GM06990 (cell line): ENCODE data around the gene HMGXB3.

Experiments
- DNase-seq: peaks from one replicate; pipeline ENCODE4 v3.0.0-alpha.2; 2011; ENCODE audit not compliant: insufficient read length; ENCODE audit errors: extremely low read depth
- H3K27me3 ChIP-seq: replicated peaks from 2 replicates; pipeline ENCODE4 v1.6.0; 2011; ENCODE audit warnings: low read length; ENCODE audit not compliant: control insufficient read depth, insufficient read depth
- H3K36me3 ChIP-seq: 2 replicates; pipeline ENCODE4 v1.5.1; 2011; ENCODE audit warnings: low read length; ENCODE audit not compliant: control insufficient read depth, insufficient read depth
- H3K4me3 ChIP-seq: replicated peaks from 2 replicates; pipeline ENCODE4 v1.5.1; 2011; ENCODE audit warnings: low read depth, mild to moderate bottlenecking, control low read depth, low read length
- CTCF ChIP-seq: IDR thresholded peaks from 2 replicates; pipeline ENCODE4 v1.5.1; 2011; ENCODE audit warnings: low read length, control low read depth, mild to moderate bottlenecking, inconsistent platforms; ENCODE audit not compliant: insufficient read depth, poor library complexity, severe bottlenecking

HMGXB3 gene

DNA sequence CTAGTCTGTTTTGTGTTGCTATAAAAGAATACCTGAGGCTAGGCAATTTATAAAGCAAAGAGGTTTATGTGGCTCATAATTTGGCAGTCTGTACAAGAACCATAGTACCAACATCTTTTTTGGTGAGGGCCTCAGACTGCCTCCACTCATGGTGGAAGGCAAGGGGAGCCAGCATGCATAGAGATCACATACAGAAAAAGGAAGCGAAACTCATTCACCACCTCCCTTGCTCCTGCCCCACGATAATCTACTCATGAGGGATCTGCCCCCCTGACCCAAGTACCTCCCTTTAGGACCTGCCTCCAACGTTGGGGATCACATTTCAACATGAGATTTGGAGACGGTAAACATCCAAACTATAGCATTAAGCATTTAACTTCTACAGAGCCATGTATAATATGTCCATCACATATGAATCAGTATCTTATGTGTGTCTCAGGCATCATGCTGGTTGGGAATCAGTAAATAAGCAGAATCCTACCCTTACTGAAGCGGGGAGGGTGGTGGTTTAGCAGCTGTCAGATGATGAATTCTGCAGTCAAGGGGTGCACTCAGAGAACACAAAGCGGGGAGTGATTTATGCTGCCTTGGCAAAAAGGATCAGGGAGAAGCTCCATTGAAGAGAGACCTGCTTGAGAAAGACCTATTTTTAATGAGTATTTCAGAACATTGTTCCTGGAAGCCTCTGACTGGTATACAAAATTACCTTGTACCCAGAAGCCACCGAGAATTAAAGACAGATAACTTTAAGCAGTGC lies 34.8 kb downstream of the HMGXB3 start:
- no peak for TF ChIP-seq CTCF
- peaks cover 39% of the 10 kb centered on the region for H3K36me3 ChIP-seq
- no peak overlapping the region for H3K4me3 ChIP-seq
- DNase-seq, result no peak
- no peaks in the 10 kb centered on the region for H3K27me3 ChIP-seq

DNA sequence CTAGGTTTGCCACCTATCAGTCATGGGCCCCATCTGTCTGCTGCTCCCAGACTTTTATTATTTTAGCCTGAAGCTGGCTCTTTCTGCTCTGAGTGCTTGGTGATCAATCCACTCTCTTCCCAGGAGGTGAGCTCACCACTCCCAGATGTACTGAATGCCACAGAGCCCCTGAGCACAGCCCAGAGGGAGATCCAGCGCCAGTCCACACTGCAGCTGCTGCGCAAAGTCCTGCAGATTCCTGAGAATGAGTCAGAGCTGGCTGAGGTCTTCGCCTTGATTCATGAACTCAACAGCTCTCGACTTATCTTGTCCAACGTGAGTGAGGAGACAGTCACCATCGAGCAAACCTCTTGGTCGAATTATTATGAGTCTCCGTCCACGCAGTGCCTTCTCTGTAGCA lies 36.0 kb downstream of the HMGXB3 start:
- no peak for TF ChIP-seq CTCF
- no peak for DNase-seq
- Histone ChIP-seq H3K27me3 (no peaks in the 10 kb centered on the region), H3K36me3 (peaks cover 40% of the 10 kb centered on the region), H3K4me3 (no peak overlapping the region)

- no peak for DNase-seq
- H3K4me3 ChIP-seq, result no peak overlapping the region
- no peak for TF ChIP-seq CTCF
- peaks cover 37% of the 10 kb centered on the region for H3K36me3 ChIP-seq
- H3K27me3 ChIP-seq, result no peaks in the 10 kb centered on the region
Measured at GRCh38 chr5:150038547-150038946, 38.0 kb downstream of the HMGXB3 start.

DNA sequence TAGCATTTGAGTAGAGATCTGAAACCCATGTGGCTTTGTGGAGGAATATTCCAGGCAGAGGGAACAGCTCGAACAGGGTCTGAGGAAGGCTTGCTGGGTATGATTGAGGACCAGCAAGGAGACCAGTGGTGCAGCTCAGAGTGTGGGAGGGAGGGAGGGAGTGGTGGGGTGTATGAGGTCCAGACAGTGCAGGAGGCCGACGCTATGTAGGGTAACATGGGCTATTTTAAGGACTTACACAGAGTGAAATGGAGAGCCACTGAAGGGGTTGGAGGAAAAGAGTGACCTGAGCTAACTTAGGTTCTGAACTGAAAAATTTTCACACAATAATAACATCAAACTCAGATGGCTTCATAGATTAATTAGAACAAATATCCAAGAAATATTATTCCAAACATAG lies 41.9 kb downstream of the HMGXB3 start:
- no peak for DNase-seq
- no peak overlapping the region for H3K4me3 ChIP-seq
- H3K27me3 ChIP-seq, result no peaks in the 10 kb centered on the region
- no peak for TF ChIP-seq CTCF
- peaks cover 35% of the 10 kb centered on the region for H3K36me3 ChIP-seq

DNA sequence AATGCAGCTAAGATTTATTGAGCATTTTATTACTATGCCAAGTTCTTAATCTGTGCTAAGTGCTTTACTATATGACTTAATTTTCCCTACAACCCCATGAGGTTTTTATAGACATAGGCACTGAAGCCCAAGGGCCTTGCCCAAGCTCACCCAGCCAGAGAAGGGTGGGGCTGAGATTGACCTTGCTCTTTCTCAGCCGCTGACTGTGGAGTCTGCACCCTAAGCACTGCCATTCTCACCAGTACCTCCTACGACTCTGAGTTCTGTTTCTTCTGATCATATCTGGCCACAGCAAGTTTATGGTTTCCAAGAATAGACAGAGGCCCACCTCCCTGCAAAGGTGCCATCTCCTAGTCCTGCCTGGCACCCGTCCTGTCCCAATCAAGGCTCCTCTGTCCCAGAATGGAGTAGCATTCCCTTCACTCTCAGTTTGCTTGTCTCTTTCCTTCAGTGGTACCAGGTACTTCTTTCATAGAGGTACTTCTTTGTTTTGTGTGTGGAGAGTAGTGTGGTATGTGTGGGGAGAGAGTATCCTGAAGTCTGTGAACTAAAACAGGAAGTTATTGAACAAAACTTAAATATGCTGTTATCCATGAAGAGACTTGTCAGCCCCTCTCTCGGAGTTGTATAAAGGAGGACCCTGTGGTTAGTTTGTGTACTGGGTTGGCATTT lies 43.3 kb downstream of the HMGXB3 start:
- TF ChIP-seq CTCF, result no peak
- Histone ChIP-seq H3K4me3 (no peak overlapping the region), H3K27me3 (no peaks in the 10 kb centered on the region), H3K36me3 (peaks cover 37% of the 10 kb centered on the region)
- no peak for DNase-seq

DNA sequence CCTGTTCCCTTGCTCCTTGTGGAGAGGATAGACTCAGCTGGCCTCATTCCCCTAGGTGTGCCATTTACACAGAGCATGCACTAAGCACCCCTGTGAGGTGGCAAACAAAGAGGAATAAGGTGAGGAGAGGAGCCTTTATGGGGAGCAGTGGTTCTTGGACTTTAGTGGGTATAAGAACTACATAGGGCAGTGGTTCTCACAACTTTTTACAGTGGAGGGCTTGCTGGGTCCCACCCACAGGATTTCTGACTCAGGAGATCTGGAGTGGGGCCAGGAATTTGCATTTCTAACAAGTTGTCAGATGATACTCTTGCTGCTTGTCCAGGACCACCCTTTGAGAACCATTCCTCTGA lies 43.8 kb downstream of the HMGXB3 start:
- H3K36me3 ChIP-seq, result peaks cover 41% of the 10 kb centered on the region
- H3K4me3 ChIP-seq, result no peak overlapping the region
- H3K27me3 ChIP-seq, result no peaks in the 10 kb centered on the region
- DNase-seq, result no peak
- no peak for TF ChIP-seq CTCF
